Measurements from ENCODE around the gene ANKRD18B.
"Not testable (repeated sequence)": the region's sequence is repeated elsewhere in the genome, so short reads cannot be mapped to it uniquely, and the experiment has no call there.

ANKRD18B gene

DNA sequence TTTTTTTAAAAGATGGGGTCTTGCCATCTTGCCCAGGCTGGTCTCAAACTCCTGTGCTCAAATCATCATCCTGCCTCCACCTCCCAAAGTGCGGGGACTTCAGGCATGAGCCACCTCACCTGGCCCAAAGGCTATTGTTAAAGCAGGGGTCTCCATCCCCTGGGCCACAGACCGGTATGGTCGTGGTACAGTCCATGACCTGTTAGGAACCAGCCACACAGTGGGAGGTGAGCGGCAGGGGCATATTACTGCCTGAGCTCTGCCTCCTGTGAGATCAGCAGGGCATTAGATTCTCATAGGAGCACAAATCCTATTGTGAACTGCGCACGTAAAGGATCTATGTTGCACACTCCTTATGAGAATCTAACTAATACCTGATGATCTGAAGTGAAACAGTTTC lies 43.1 kb upstream of the ANKRD18B start:
- H3K79me2 ChIP-seq (ENCODE audit: insufficient read depth, low read length), result no peaks in the 10 kb centered on the region
- no peaks in the 10 kb centered on the region for H3K9me3 ChIP-seq (ENCODE audit: low read length)

GRCh38 chr9:33485312-33485711 lies 38.7 kb upstream of the ANKRD18B start:
- H4K20me1 ChIP-seq (ENCODE audit: insufficient read depth, low read length); H2AFZ ChIP-seq (ENCODE audit: low read length); H3K4me3 ChIP-seq (ENCODE audit: low read depth, low read length, poor library complexity, severe bottlenecking); H3F3A ChIP-seq (ENCODE audit: insufficient read depth, low read length); H3K9me2 ChIP-seq (ENCODE audit: low read depth, low read length); H3K4me1 ChIP-seq (ENCODE audit: insufficient read depth, low read length, severe bottlenecking); H3K27ac ChIP-seq (ENCODE audit: low read depth, low read length, poor library complexity, severe bottlenecking); H3K4me2 ChIP-seq (ENCODE audit: low read length); H3K9me3 ChIP-seq (ENCODE audit: low read length); H3K79me2 ChIP-seq (ENCODE audit: insufficient read depth, low read length); H3K9ac ChIP-seq (ENCODE audit: low read length); H3K27me3 ChIP-seq (ENCODE audit: insufficient read depth, low read length); H3K36me3 ChIP-seq (ENCODE audit: insufficient read depth, low read length): not testable (repeated sequence)

More for the DNA sequence above, 43.1 kb upstream of the ANKRD18B start:
- Histone ChIP-seq H3K27ac (ENCODE audit: low read depth, low read length, poor library complexity, severe bottlenecking) (no peak overlapping the region), H3K9me2 (ENCODE audit: low read depth, low read length) (no peaks in the 10 kb centered on the region), H3F3A (ENCODE audit: insufficient read depth, low read length) (no peaks in the 10 kb centered on the region), H3K4me3 (ENCODE audit: low read depth, low read length, poor library complexity, severe bottlenecking) (no peak overlapping the region), H4K20me1 (ENCODE audit: insufficient read depth, low read length) (no peaks in the 10 kb centered on the region), H3K36me3 (ENCODE audit: insufficient read depth, low read length) (no peaks in the 10 kb centered on the region), H3K9ac (ENCODE audit: low read length) (no peak overlapping the region), H3K27me3 (ENCODE audit: insufficient read depth, low read length) (no peaks in the 10 kb centered on the region), H2AFZ (ENCODE audit: low read length) (no peak overlapping the region), H3K4me1 (ENCODE audit: insufficient read depth, low read length, severe bottlenecking) (no peaks in the 10 kb centered on the region), H3K4me2 (ENCODE audit: low read length) (no peak overlapping the region)
- TF ChIP-seq EZH2 (IDR thresholded peaks at IDR 0.05; ENCODE audit: borderline replicate concordance, low read length), result no peak
- no peak for TF ChIP-seq CTCF (IDR thresholded peaks at IDR 0.05; ENCODE audit: low read length)

GRCh38 chr9:33489066-33489465 lies 35.0 kb upstream of the ANKRD18B start:
- Histone ChIP-seq H3K36me3 (ENCODE audit: insufficient read depth, low read length) (no peaks in the 10 kb centered on the region), H4K20me1 (ENCODE audit: insufficient read depth, low read length) (no peaks in the 10 kb centered on the region), H3K9me3 (ENCODE audit: low read length) (no peaks in the 10 kb centered on the region), H3K79me2 (ENCODE audit: insufficient read depth, low read length) (no peaks in the 10 kb centered on the region), H2AFZ (ENCODE audit: low read length) (no peak overlapping the region), H3K27ac (ENCODE audit: low read depth, low read length, poor library complexity, severe bottlenecking) (no peak overlapping the region), H3K9ac (ENCODE audit: low read length) (no peak overlapping the region), H3K4me1 (ENCODE audit: insufficient read depth, low read length, severe bottlenecking) (no peaks in the 10 kb centered on the region), H3K9me2 (ENCODE audit: low read depth, low read length) (no peaks in the 10 kb centered on the region), H3K4me3 (ENCODE audit: low read depth, low read length, poor library complexity, severe bottlenecking) (no peak overlapping the region), H3K4me2 (ENCODE audit: low read length) (no peak overlapping the region), H3K27me3 (ENCODE audit: insufficient read depth, low read length) (no peaks in the 10 kb centered on the region), H3F3A (ENCODE audit: insufficient read depth, low read length) (no peaks in the 10 kb centered on the region)
- TF ChIP-seq CTCF (IDR thresholded peaks at IDR 0.05; ENCODE audit: low read length), result no peak
- no peak for TF ChIP-seq EZH2 (IDR thresholded peaks at IDR 0.05; ENCODE audit: borderline replicate concordance, low read length)

DNA sequence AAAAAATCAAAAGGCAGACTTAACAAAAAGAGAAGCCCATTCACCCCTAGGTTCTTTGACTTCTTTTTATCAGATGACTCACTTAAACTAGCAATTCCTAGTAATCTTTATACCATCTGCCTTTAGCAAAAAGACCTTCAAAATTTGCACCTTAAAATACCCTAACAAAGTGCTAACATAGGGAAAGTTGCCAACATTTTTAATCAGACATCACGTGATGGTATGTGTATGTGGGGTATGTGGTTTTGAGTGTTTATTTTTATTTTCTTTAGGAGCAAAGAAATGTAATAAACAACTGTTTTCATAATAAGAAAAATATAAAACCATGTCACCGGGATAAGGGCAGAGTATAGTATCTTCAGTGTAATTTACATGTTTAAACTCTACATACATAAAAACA lies 30.2 kb upstream of the ANKRD18B start:
- H3K9ac ChIP-seq (ENCODE audit: low read length); H3K4me3 ChIP-seq (ENCODE audit: low read depth, low read length, poor library complexity, severe bottlenecking); H3K4me1 ChIP-seq (ENCODE audit: insufficient read depth, low read length, severe bottlenecking); H3K27me3 ChIP-seq (ENCODE audit: insufficient read depth, low read length); H4K20me1 ChIP-seq (ENCODE audit: insufficient read depth, low read length); H3K9me3 ChIP-seq (ENCODE audit: low read length); H3K36me3 ChIP-seq (ENCODE audit: insufficient read depth, low read length); H3F3A ChIP-seq (ENCODE audit: insufficient read depth, low read length); H3K9me2 ChIP-seq (ENCODE audit: low read depth, low read length); H2AFZ ChIP-seq (ENCODE audit: low read length); H3K27ac ChIP-seq (ENCODE audit: low read depth, low read length, poor library complexity, severe bottlenecking); H3K4me2 ChIP-seq (ENCODE audit: low read length); H3K79me2 ChIP-seq (ENCODE audit: insufficient read depth, low read length): not testable (repeated sequence)
